ENCODE measurements around the gene PPM1M. TPM values are rescaled to one million over a fixed set of nuclear protein-coding genes. Genes with fewer than 3 reads are reported as not detected.

Gene PPM1M
- total and polyA plus RNA-seq, 2 donors from 2014 or later: 23.2 to 32.5 TPM

DNA sequence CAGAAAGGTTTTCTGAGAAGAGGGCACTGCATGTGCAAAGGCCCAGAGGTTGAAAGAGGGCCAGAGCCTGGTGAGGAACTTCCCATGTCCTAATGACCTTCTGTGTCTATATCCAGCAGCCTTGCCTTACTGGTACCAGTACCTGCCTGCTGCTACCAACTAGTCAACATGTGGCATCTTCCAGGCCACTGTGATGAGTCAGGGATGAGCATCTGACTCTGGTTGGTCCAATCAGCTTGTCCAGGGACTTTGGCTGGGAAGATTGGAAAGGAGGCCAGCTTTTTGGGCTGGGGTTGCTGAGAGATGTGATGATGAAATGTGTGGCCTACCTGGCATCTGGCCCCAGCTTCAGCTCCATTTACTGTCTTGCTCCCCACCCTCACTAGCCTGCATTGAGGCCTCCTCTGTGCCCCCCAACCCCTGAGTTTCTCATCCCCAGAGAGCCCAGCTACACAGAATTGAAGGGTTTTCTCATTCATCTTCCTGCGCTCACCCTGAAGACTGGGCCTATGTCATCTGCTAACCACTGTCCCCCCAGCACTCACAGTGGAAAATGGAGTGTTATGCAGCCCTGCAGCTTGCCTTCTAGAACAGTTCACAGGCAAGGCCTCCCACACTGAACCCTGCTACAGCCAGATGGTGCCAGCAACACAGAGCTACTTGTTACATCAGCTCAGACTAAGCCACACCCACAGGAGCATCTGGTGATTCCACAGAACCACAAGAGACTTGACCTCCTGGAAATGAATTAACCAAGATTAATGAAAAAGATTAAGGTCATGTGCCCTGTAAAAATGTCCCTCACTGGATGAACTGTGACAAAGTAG is 5.3 kb upstream of the PPM1M start:
- Histone ChIP-seq H3K4me3 (ENCODE audit: low read length in 3 of 3) (peak overlapping the region in 2 of 3 donors; percentile 8 to 97), H3K9ac (ENCODE audit: low read length in 3 of 3) (no peak overlapping the region), H3K27me3 (ENCODE audit: control insufficient read depth, insufficient read depth, low read length) (no peaks in the 10 kb centered on the region), H3K36me3 (ENCODE audit: control insufficient read depth in 2 of 3, insufficient read depth in 3 of 3, low read length in 3 of 3) (no peaks in the 10 kb centered on the region), H3K9me3 (ENCODE audit: control insufficient read depth in 2 of 3, insufficient read depth in 1 of 3, low read length in 3 of 3) (no peaks in the 10 kb centered on the region), H3K4me1 (ENCODE audit: control insufficient read depth in 2 of 3, insufficient read depth in 2 of 3, low read depth in 1 of 3, low read length in 3 of 3) (peaks cover 3 to 31% (median 13%) of the 10 kb centered on the region in 3 donors), H3K27ac (ENCODE audit: low read depth in 2 of 2, low read length in 2 of 2) (no peak overlapping the region)
- TF ChIP-seq, protein P1, sequence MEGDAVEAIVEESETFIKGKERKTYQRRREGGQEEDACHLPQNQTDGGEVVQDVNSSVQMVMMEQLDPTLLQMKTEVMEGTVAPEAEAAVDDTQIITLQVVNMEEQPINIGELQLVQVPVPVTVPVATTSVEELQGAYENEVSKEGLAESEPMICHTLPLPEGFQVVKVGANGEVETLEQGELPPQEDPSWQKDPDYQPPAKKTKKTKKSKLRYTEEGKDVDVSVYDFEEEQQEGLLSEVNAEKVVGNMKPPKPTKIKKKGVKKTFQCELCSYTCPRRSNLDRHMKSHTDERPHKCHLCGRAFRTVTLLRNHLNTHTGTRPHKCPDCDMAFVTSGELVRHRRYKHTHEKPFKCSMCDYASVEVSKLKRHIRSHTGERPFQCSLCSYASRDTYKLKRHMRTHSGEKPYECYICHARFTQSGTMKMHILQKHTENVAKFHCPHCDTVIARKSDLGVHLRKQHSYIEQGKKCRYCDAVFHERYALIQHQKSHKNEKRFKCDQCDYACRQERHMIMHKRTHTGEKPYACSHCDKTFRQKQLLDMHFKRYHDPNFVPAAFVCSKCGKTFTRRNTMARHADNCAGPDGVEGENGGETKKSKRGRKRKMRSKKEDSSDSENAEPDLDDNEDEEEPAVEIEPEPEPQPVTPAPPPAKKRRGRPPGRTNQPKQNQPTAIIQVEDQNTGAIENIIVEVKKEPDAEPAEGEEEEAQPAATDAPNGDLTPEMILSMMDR (IDR thresholded peaks at IDR 0.05; ENCODE audit: borderline replicate concordance, extremely low read depth, insufficient read depth): no peak
- intact Hi-C loops (cut with DNase I): no loop called here
- peak in 2 of 5 donors; percentile 30 to 55 for DNase-seq
- FAIRE-seq: no peak

GRCh38 chr3:52240886-52241370 is 4.6 kb upstream of the PPM1M start:
- Histone ChIP-seq H3K9me3 (ENCODE audit: control insufficient read depth in 2 of 3, insufficient read depth in 1 of 3, low read length in 3 of 3) (no peaks in the 10 kb centered on the region), H3K27ac (ENCODE audit: low read depth in 2 of 2, low read length in 2 of 2) (no peak overlapping the region), H3K36me3 (ENCODE audit: control insufficient read depth in 2 of 3, insufficient read depth in 3 of 3, low read length in 3 of 3) (no peaks in the 10 kb centered on the region), H3K4me1 (ENCODE audit: control insufficient read depth in 2 of 3, insufficient read depth in 2 of 3, low read depth in 1 of 3, low read length in 3 of 3) (peaks cover 3 to 31% (median 13%) of the 10 kb centered on the region in 3 donors), H3K4me3 (ENCODE audit: low read length in 3 of 3) (no peak overlapping the region), H3K9ac (ENCODE audit: low read length in 3 of 3) (no peak overlapping the region), H3K27me3 (ENCODE audit: control insufficient read depth, insufficient read depth, low read length) (no peaks in the 10 kb centered on the region)
- no peak for DNase-seq
- TF ChIP-seq, protein P1 (IDR thresholded peaks at IDR 0.05; ENCODE audit: borderline replicate concordance, extremely low read depth, insufficient read depth): no peak
- FAIRE-seq: no peak
- intact Hi-C loops (cut with DNase I): no loop called here

GRCh38 chr3:52242039-52242438 is 3.5 kb upstream of the PPM1M start:
- H3K27me3 ChIP-seq (ENCODE audit: control insufficient read depth, insufficient read depth, low read length): no peaks in the 10 kb centered on the region
- no peaks in the 10 kb centered on the region for H3K9me3 ChIP-seq (ENCODE audit: control insufficient read depth in 2 of 3, insufficient read depth in 1 of 3, low read length in 3 of 3)
- TF ChIP-seq, protein P1 (IDR thresholded peaks at IDR 0.05; ENCODE audit: borderline replicate concordance, extremely low read depth, insufficient read depth): no peak
- no peak for FAIRE-seq
- DNase-seq: no peak
- no peaks in the 10 kb centered on the region for H3K36me3 ChIP-seq (ENCODE audit: control insufficient read depth in 2 of 3, insufficient read depth in 3 of 3, low read length in 3 of 3)
- H3K9ac ChIP-seq (ENCODE audit: low read length in 3 of 3): no peak overlapping the region
- H3K27ac ChIP-seq (ENCODE audit: low read depth in 2 of 2, low read length in 2 of 2): no peak overlapping the region
- peaks cover 3 to 27% (median 13%) of the 10 kb centered on the region in 3 donors for H3K4me1 ChIP-seq (ENCODE audit: control insufficient read depth in 2 of 3, insufficient read depth in 2 of 3, low read depth in 1 of 3, low read length in 3 of 3)
- intact Hi-C loops (cut with DNase I): no loop called here
- H3K4me3 ChIP-seq (ENCODE audit: low read length in 3 of 3): no peak overlapping the region
